IPS DF 6.9 (cell line): ENCODE data around the gene FSCN2.

ENCODE experiments used
- DNase-seq: peaks from one replicate; pipeline ENCODE4 v3.0.0-alpha.2; 2013; ENCODE audit warnings: low read depth, low spot score
- H3K27ac ChIP-seq: one replicate; pipeline ENCODE4 v1.5.1; 2013; ENCODE audit warnings: low read length, control low read depth
- H3K27me3 ChIP-seq: 2 replicates; pipeline ENCODE4 v1.6.1; 2013; ENCODE audit warnings: mild to moderate bottlenecking, low read length; ENCODE audit not compliant: control insufficient read depth, insufficient read depth
- H3K36me3 ChIP-seq: 2 replicates; pipeline ENCODE4 v1.6.1; 2013; ENCODE audit warnings: low read length; ENCODE audit not compliant: control insufficient read depth, insufficient read depth
- H3K4me1 ChIP-seq: 2 replicates; pipeline ENCODE4 v1.6.1; 2013; ENCODE audit warnings: low read length; ENCODE audit not compliant: control insufficient read depth, insufficient read depth
- H3K4me3 ChIP-seq: 2 replicates; pipeline ENCODE4 v1.5.1; 2013; ENCODE audit warnings: mild to moderate bottlenecking, low read length
- H3K9me3 ChIP-seq: 2 replicates; pipeline ENCODE4 v1.6.1; 2013; ENCODE audit warnings: low read length, inconsistent platforms; ENCODE audit not compliant: control insufficient read depth, insufficient read depth
- WGBS: extraction: QIAGEN DNeasy Blood & Tissue Kit; methylation state at CpG from one replicate; pipeline ENCODE4 v1.1.7; 2013; ENCODE audit warnings: mixed read lengths, missing lambda C conversion rate; ENCODE audit not compliant: insufficient read length, insufficient coverage; 5-methylcytosine and 5-hydroxymethylcytosine counted together

Gene FSCN2

DNA sequence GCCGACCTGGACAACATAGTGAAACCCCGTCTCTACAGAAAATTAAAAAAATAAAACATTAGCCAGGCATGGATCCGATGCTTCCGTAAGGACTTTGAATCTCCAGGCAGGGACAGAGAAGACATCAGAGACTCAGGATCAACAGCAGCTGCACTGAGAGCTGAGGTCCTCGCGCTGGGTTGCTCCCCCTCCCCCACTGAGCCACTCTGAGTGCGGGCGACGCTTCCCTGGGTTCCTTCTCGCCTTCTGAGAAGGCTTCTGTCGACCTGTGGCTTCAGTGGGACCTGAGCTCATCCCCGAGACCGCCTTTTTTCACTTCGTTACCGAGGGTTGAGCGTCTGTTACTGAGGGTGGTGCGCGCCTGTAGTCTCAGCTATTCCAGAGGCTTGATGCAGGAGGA, 36.0 kb upstream of the FSCN2 start:
- no CpG with 5 or more reads among the region's 18 CpGs for WGBS
- H3K27me3 ChIP-seq: no peaks in the 10 kb centered on the region

DNA sequence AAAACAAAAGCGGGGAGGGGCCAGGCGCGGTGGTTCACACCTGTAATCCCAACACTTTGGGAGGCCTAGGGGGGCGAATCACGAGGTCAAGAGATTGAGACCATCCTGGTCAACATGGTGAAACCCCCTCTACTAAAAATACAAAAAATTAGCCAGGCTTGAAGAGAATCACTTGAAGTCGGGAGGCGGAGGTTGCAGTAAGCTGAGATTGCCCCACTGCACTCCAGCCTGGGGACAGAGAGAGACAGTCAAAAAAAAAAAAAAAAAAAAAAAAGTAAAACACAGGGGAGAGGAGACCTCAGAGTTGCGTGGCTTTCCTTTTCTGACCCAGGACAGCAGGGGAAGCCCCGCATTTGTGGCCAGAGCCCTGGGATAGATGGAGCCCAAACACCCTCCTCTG, 35.5 kb upstream of the FSCN2 start:
- peaks cover 13% of the 10 kb centered on the region for H3K4me1 ChIP-seq
- no peak overlapping the region for H3K4me3 ChIP-seq
- no CpG with 5 or more reads among the region's 9 CpGs for WGBS
- no peaks in the 10 kb centered on the region for H3K9me3 ChIP-seq
- no peak overlapping the region for H3K27ac ChIP-seq
- DNase-seq: no peak
- H3K36me3 ChIP-seq: no peaks in the 10 kb centered on the region
- no peaks in the 10 kb centered on the region for H3K27me3 ChIP-seq

More for the DNA sequence above, 36.0 kb upstream of the FSCN2 start:
- no peak overlapping the region for H3K27ac ChIP-seq
- H3K4me3 ChIP-seq: no peak overlapping the region
- no peak for DNase-seq
- H3K36me3 ChIP-seq: no peaks in the 10 kb centered on the region
- peaks cover 13% of the 10 kb centered on the region for H3K4me1 ChIP-seq
- no peaks in the 10 kb centered on the region for H3K9me3 ChIP-seq

DNA sequence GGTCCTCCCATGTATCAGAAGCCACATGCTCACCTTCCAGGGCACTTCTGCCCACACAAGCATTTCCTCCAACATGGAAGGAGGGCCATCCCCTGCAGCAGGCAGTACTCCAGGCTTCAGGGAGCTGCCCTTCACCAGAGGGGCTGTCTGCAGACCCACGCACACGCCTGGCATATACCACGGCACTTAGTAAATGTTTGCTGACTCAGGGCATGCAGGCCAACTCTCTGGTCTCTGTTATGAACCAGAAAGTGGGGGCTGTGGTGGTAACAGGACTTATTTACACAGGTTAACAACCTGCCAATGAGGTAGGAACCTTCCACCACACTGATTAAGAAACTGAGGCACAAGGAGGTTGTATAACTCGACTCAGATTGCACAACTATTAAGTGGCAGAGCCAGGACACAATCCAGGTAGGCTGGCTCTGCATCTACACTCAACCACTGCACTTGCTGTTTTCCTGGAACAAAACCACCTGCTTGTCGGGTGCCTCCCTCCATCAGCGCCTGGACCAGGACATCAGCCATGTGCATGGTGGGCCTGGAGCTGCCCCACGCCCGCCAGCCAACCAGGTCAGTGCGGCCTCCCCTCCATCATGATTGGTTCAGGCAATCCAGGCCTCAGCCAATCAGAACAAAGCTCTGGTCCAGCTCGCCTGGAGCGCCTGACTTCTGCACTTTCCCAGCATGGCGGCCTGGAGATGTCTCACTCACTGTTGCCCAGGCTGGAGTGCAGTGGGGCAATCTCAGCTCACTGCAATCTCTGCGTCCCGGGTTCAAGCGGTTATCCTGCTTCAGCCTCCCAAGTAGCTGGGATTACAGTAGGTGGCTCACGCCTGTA, 34.8 kb upstream of the FSCN2 start:
- H3K4me3 ChIP-seq: no peak overlapping the region
- H3K4me1 ChIP-seq: peaks cover 13% of the 10 kb centered on the region
- no peaks in the 10 kb centered on the region for H3K36me3 ChIP-seq
- no peaks in the 10 kb centered on the region for H3K27me3 ChIP-seq
- WGBS: no CpG with 5 or more reads among the region's 16 CpGs
- H3K27ac ChIP-seq: no peak overlapping the region
- no peak for DNase-seq
- no peaks in the 10 kb centered on the region for H3K9me3 ChIP-seq

GRCh38 chr17:81494626-81495377, 33.4 kb upstream of the FSCN2 start:
- peaks cover 7% of the 10 kb centered on the region; the same call in 1 of the 2 replicates for H3K4me1 ChIP-seq
- H3K4me3 ChIP-seq: no peak overlapping the region
- DNase-seq: no peak
- H3K36me3 ChIP-seq: no peaks in the 10 kb centered on the region
- no peaks in the 10 kb centered on the region for H3K9me3 ChIP-seq
- no peak overlapping the region for H3K27ac ChIP-seq
- no CpG with 5 or more reads among the region's 8 CpGs for WGBS
- no peaks in the 10 kb centered on the region for H3K27me3 ChIP-seq

- Histone ChIP-seq H3K27ac (no peak overlapping the region), H3K27me3 (no peaks in the 10 kb centered on the region), H3K4me1 (0 out of 2 replicates have a peak, but pooled peaks cover 1% of the 10 kb centered on the region), H3K36me3 (no peaks in the 10 kb centered on the region), H3K9me3 (no peaks in the 10 kb centered on the region), H3K4me3 (no peak overlapping the region)
- WGBS: no CpG with 5 or more reads among the region's 64 CpGs
- DNase-seq: no peak
Measured at GRCh38 chr17:81498953-81499600, 29.1 kb upstream of the FSCN2 start.

DNA sequence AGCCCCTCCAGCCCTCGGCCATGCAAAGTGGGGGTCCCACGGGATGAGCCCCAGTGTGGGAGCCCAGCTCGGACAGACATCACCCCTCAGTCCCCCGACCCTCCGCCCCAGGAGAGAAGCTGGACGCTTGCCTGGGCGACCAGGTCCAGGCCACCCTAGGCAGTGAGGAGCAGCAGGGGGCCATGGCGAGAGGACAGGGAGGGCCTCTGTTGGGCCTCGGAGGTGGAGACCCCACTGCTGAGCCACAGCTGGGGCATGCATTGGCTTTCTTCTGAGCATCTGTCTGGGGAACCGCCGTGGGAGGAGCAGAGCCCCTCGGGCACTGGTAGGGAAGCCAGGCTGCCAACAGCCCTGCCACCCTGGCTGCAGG, 28.6 kb upstream of the FSCN2 start:
- Histone ChIP-seq H3K27me3 (no peaks in the 10 kb centered on the region), H3K4me1 (0 out of 2 replicates have a peak, but pooled peaks cover 1% of the 10 kb centered on the region), H3K36me3 (no peaks in the 10 kb centered on the region), H3K9me3 (no peaks in the 10 kb centered on the region), H3K27ac (no peak overlapping the region), H3K4me3 (no peak overlapping the region)
- WGBS: no CpG with 5 or more reads among the region's 12 CpGs
- DNase-seq: no peak

DNA sequence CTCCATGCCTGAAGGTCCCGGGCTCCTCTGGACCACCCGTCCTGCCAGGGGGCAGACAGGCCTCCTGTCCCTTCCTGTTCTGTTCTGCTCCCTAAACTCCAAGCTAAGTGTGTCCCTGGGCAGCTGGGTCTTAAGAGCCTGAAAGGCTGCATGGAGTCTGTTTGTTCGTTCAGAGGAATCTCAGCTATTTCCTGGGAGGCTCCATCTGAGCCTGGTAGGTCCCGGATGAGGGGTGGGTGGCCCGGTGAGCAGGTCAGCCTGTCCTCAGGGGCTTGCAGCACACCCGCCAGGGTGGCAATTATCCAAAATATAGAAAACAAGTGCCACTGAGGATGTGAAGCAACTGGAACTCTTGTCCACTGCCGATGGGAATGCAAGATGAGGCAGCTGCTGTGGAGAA, 28.1 kb upstream of the FSCN2 start:
- no peak for DNase-seq
- H3K36me3 ChIP-seq: no peaks in the 10 kb centered on the region
- WGBS: no CpG with 5 or more reads among the region's 7 CpGs
- H3K9me3 ChIP-seq: no peaks in the 10 kb centered on the region
- no peak overlapping the region for H3K27ac ChIP-seq
- H3K4me3 ChIP-seq: no peak overlapping the region
- 0 out of 2 replicates have a peak, but pooled peaks cover 1% of the 10 kb centered on the region for H3K4me1 ChIP-seq
- H3K27me3 ChIP-seq: no peaks in the 10 kb centered on the region

- Histone ChIP-seq H3K27me3 (no peaks in the 10 kb centered on the region), H3K4me1 (0 out of 2 replicates have a peak, but pooled peaks cover 1% of the 10 kb centered on the region), H3K4me3 (no peak overlapping the region), H3K9me3 (no peaks in the 10 kb centered on the region), H3K36me3 (no peaks in the 10 kb centered on the region), H3K27ac (no peak overlapping the region)
- DNase-seq: no peak
- no CpG with 5 or more reads among the region's 12 CpGs for WGBS
Measured at GRCh38 chr17:81502471-81503017, 25.6 kb upstream of the FSCN2 start.

DNA sequence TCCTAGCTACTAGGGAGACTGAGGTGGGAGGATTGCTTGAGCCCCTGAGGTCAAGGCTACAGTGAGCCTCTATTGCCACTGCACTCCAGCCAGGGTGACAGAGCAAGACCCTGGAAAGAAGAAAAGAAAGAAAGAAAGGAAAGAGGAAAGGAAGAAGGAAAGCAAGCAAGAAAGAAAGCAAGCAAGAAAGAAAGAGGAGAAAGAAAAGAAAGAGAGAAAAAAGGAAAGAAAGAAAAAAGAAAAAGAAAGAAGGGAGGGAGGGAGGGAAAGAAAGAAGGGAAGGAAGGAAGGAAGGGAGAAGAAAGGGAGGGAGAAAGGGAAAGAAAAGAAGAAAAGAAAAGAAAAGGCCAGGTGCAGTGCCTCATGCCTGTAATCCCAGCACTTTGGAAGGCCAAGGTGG, 24.6 kb upstream of the FSCN2 start:
- no peaks in the 10 kb centered on the region for H3K9me3 ChIP-seq
- no peaks in the 10 kb centered on the region for H3K36me3 ChIP-seq
- no peak for DNase-seq
- 0 out of 2 replicates have a peak, but pooled peaks cover 1% of the 10 kb centered on the region for H3K4me1 ChIP-seq
- no peaks in the 10 kb centered on the region for H3K27me3 ChIP-seq
- H3K27ac ChIP-seq: no peak overlapping the region
- no peak overlapping the region for H3K4me3 ChIP-seq

GRCh38 chr17:81508639-81509206, 19.5 kb upstream of the FSCN2 start:
- Histone ChIP-seq H3K27ac (no peak overlapping the region), H3K4me3 (no peak overlapping the region), H3K27me3 (no peaks in the 10 kb centered on the region), H3K9me3 (no peaks in the 10 kb centered on the region), H3K4me1 (no peaks in the 10 kb centered on the region), H3K36me3 (peaks cover 24% of the 10 kb centered on the region)
- no peak for DNase-seq
- WGBS: no CpG with 5 or more reads among the region's 10 CpGs
